Esophagus squamous epithelium (tissue), 4 donors: ENCODE results near the gene ZNF609.

Source experiments
- CTCF ChIP-seq, 6 experiments: fragments of 450-650 bp in 4 of 6; fragments of 200-600 bp in 2 of 6; sonication (generic) in 2 of 6; IDR thresholded peaks; one replicate each; pipeline ENCODE4 v1.5.1; 2016 to 2019; ENCODE audit warnings: antibody characterized with exemption in 6 of 6, mild to moderate bottlenecking in 4 of 6, moderate library complexity in 4 of 6
- POLR2A ChIP-seq, 4 donors: fragments of 450-650 bp; IDR thresholded peaks; one replicate each; pipeline ENCODE4 v1.6.1; 2017; ENCODE audit warnings: antibody characterized with exemption in 4 of 4, mild to moderate bottlenecking in 4 of 4, moderate library complexity in 3 of 4

- TF ChIP-seq POLR2A (IDR thresholded peaks at IDR 0.05) (no peak), CTCF (IDR thresholded peaks at IDR 0.05) (no peak)
These were observed 187.0 kb downstream of the ZNF609 start for GRCh38 chr15:64647367-64647766.
